AG20443 (cell line): Measurements from ENCODE around the gene SCGB1C1.
"Not testable (repeated sequence)": the region's sequence is repeated elsewhere in the genome, so short reads cannot be mapped to it uniquely, and the experiment has no call there.

Experiments
- DNase-seq: peaks from one replicate; pipeline ENCODE4 v3.0.0; 2012; ENCODE audit warnings: low spot score, mixed read lengths

SCGB1C1 gene

GRCh38 chr11:218815-219593, 26.1 kb downstream of the SCGB1C1 start:
- DNase-seq, result no peak

- DNase-seq, result not testable (repeated sequence)
These were observed 27.9 kb downstream of the SCGB1C1 start for GRCh38 chr11:220641-221215.

GRCh38 chr11:221539-221938, 28.7 kb downstream of the SCGB1C1 start:
- DNase-seq, result no peak

GRCh38 chr11:221998-222789, 29.3 kb downstream of the SCGB1C1 start:
- DNase-seq, result no peak

GRCh38 chr11:223026-223789, 30.3 kb downstream of the SCGB1C1 start:
- DNase-seq, result no peak

- no peak for DNase-seq
These were observed 31.0 kb downstream of the SCGB1C1 start for GRCh38 chr11:223884-224283.

GRCh38 chr11:224424-224823, 31.5 kb downstream of the SCGB1C1 start:
- no peak for DNase-seq

- DNase-seq, result no peak
These were observed 33.0 kb downstream of the SCGB1C1 start for GRCh38 chr11:225734-226453.

GRCh38 chr11:227824-228379, 35.0 kb downstream of the SCGB1C1 start:
- no peak for DNase-seq

- DNase-seq, result no peak
These were observed 37.6 kb downstream of the SCGB1C1 start for GRCh38 chr11:230431-230830.

GRCh38 chr11:232783-233565, 40.1 kb downstream of the SCGB1C1 start:
- DNase-seq, result no peak

- no peak for DNase-seq
These were observed 42.3 kb downstream of the SCGB1C1 start for GRCh38 chr11:235180-235579.

- DNase-seq, result no peak
These were observed 42.7 kb downstream of the SCGB1C1 start for GRCh38 chr11:235609-235996.

- peak; percentile 98 for DNase-seq
These were observed 43.3 kb downstream of the SCGB1C1 start, which contains the start of gene SIRT3 for GRCh38 chr11:235997-236773. Gene SIRT3, minus strand, starts transcription at chr11:236342. Its CDS starts 14 bp downstream, at chr11:236328.

GRCh38 chr11:236774-237767, 44.2 kb downstream of the SCGB1C1 start, which contains the start of gene PSMD13:
Gene PSMD13, plus strand, starts transcription at chr11:236976. Its CDS starts 74 bp downstream, at chr11:237050.
- DNase-seq, result peak; percentile 97

- not testable (repeated sequence) for DNase-seq
These were observed 45.5 kb downstream of the SCGB1C1 start for GRCh38 chr11:238346-238745.

- DNase-seq, result no peak
These were observed 47.4 kb downstream of the SCGB1C1 start for GRCh38 chr11:240315-240714.

- DNase-seq, result no peak
These were observed 48.8 kb downstream of the SCGB1C1 start for GRCh38 chr11:241634-242033.
